LNCaP clone FGC (cell line): ENCODE measurements around the gene ARFGEF2.
"Not testable (repeated sequence)": the region's sequence is repeated elsewhere in the genome, so short reads cannot be mapped to it uniquely, and the experiment has no call there.

Source experiments
- DNase-seq: peaks from one replicate; pipeline ENCODE4 v3.0.0-alpha.2; 2011; ENCODE audit warnings: low read depth
- H3K4me3 ChIP-seq: 2 replicates; pipeline ENCODE4 v1.5.1; 2011; ENCODE audit warnings: mild to moderate bottlenecking, low read depth, low read length, control low read depth
- CTCF ChIP-seq: IDR thresholded peaks from 2 replicates; pipeline ENCODE4 v1.5.1; 2012; ENCODE audit warnings: mild to moderate bottlenecking; ENCODE audit not compliant: control insufficient read depth, insufficient read depth; ENCODE audit errors: extremely low read depth

Gene ARFGEF2

DNA sequence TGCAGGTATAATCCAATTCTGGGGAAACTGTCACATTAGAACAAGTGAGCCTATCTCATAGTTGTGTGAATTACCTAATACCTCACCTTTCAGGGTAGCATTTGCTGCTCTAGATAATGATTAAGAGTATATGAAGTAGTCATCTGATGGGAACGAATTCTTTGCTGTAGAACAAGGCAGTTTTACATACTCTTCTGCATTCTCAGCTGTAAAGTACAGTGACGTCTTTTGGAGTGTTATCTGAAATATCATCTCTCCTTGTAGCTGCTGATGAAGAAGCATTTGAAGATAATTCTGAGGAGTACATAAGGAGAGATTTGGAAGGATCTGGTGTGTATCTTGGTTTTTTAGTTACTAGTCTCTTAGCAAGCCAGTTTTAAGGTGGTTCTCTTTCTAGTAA is 153.0 kb downstream of the ARFGEF2 start:
- DNase-seq, result no peak
- H3K4me3 ChIP-seq, result no peak overlapping the region
- TF ChIP-seq CTCF, result no peak

DNA sequence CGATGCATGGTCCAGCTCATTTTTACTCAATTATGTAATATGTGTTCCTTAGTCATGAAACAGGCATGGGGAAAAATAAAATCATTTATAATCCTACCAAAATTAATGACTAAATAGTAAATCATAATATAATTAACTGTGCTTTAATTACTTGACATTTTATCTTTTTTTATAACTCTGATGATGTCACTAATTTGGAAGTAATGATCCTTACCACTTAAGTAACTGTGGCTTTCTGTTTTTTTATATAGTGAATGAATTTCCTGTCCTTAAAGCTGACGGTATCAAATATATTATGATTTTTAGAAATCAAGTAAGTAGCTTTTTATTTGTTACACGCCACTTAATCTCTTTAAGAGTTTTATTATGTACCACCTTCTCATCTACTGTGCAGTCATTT is 156.8 kb downstream of the ARFGEF2 start:
- DNase-seq, result no peak
- H3K4me3 ChIP-seq, result no peak overlapping the region
- TF ChIP-seq CTCF, result no peak

DNA sequence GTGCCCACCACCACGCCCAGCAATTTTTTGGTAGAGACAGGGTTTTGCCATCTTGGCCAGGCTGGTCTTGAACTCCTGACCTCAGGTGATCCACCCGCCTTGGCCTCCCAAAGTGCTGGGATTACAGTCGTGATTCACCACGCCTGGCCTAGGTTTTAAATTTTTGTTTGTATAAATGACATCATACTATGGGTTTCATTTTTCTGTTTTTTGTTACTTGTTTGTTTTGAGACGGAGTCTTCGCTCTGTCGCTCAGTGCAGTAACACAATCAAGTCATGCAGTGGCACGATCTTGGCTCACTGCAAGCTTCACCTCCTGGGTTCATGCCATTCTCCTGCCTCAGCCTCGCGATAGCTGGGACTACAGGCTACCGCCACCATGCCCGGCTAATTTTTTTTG is 160.8 kb downstream of the ARFGEF2 start:
- not testable (repeated sequence) for DNase-seq, H3K4me3 ChIP-seq
